ENCODE measurements around the gene DLD. TPM values are rescaled to one million over a fixed set of nuclear protein-coding genes. Genes with fewer than 3 reads are reported as not detected.

Gene DLD
- total RNA-seq (2022; extraction: Qiagen RNA extraction) = 81.8 to 151 TPM (median 92.1 TPM) in 5 replicates

GRCh38 chr7:107890962-107891635, at the start of gene DLD:
TSS of gene DLD (plus strand) at chr7:107891183. CDS start at chr7:107891251, 68 bp downstream.

Other genes with a start within 250 kb of the DLD start
- 0.09 to 0.14 TPM (median 0.10 TPM) in 5 replicates for gene SLC26A4, start 230.4 kb upstream of the DLD start, total RNA-seq (2022; extraction: Qiagen RNA extraction)
- gene CBLL1, start 147.0 kb upstream of the DLD start, total RNA-seq (2022; extraction: Qiagen RNA extraction) = 28.2 to 55.7 TPM (median 30.1 TPM) in 5 replicates
- not detected in 5 replicates for gene SLC26A3, start 88.0 kb upstream of the DLD start, total RNA-seq (2022; extraction: Qiagen RNA extraction)
- 97.5 to 138 TPM (median 101 TPM) in 5 replicates for gene LAMB1, start 112.0 kb downstream of the DLD start, total RNA-seq (2022; extraction: Qiagen RNA extraction)
- gene LAMB4, start 239.2 kb downstream of the DLD start, total RNA-seq (2022; extraction: Qiagen RNA extraction) = 0.10 to 0.47 TPM (median 0.15 TPM) in 5 replicates

Measured in A549 treated with Hydrocortisone at 1 μM for 4 hours (cell line).